KMS-11 (cell line): ENCODE results near the gene CCM2L.

ENCODE experiments used
- H2AFZ ChIP-seq: fragments of 200-600 bp; sonication (generic); 2 replicates; pipeline ENCODE4 v1.6.1; 2016; ENCODE audit warnings: antibody characterized with exemption, mixed run types, low read depth
- H3K27ac ChIP-seq: fragments of 200-600 bp; sonication (generic); 2 replicates; pipeline ENCODE4 v1.6.1; 2016; ENCODE audit warnings: mild to moderate bottlenecking, mixed run types
- H3K27me3 ChIP-seq: fragments of 200-600 bp; sonication (generic); 2 replicates; pipeline ENCODE4 v1.6.1; 2017; ENCODE audit warnings: mild to moderate bottlenecking, low read depth, mixed run types, moderate library complexity; ENCODE audit not compliant: insufficient read depth
- H3K36me3 ChIP-seq: fragments of 200-600 bp; sonication (generic); 2 replicates; pipeline ENCODE4 v1.6.1; 2017; ENCODE audit warnings: mild to moderate bottlenecking, mixed run types; ENCODE audit not compliant: insufficient read depth
- H3K4me1 ChIP-seq: fragments of 200-600 bp; sonication (generic); 2 replicates; pipeline ENCODE4 v1.6.1; 2016; ENCODE audit warnings: mild to moderate bottlenecking, low read depth, mixed run types; ENCODE audit not compliant: poor library complexity, severe bottlenecking
- H3K4me2 ChIP-seq: fragments of 200-600 bp; sonication (generic); 2 replicates; pipeline ENCODE4 v1.7.0; 2016; ENCODE audit warnings: mild to moderate bottlenecking, mixed run types
- H3K4me3 ChIP-seq: fragments of 200-600 bp; sonication (generic); IDR thresholded peaks from 2 replicates; pipeline ENCODE4 v1.6.1; 2017; ENCODE audit warnings: low read depth, low read length, mixed read lengths; ENCODE audit not compliant: insufficient read depth
- H3K79me2 ChIP-seq: fragments of 200-600 bp; sonication (generic); 2 replicates; pipeline ENCODE4 v1.6.1; 2016; ENCODE audit warnings: low read depth, mixed run types; ENCODE audit not compliant: insufficient read depth
- H3K9ac ChIP-seq: fragments of 200-600 bp; sonication (generic); 2 replicates; pipeline ENCODE4 v1.6.1; 2016; ENCODE audit warnings: mild to moderate bottlenecking, mixed run types
- H4K20me1 ChIP-seq: fragments of 200-600 bp; sonication (generic); 2 replicates; pipeline ENCODE4 v1.6.1; 2016; ENCODE audit warnings: mild to moderate bottlenecking, mixed run types; ENCODE audit not compliant: insufficient read depth
- TF ChIP-seq, protein P1 (sequence below): fragments of 200-600 bp; sonication (generic); conservative IDR thresholded peaks from 2 replicates; pipeline ENCODE4 v1.6.1; 2017; ENCODE audit warnings: low read depth, mild to moderate bottlenecking, antibody characterized with exemption, low read length, moderate library complexity, mixed read lengths

CCM2L gene

DNA sequence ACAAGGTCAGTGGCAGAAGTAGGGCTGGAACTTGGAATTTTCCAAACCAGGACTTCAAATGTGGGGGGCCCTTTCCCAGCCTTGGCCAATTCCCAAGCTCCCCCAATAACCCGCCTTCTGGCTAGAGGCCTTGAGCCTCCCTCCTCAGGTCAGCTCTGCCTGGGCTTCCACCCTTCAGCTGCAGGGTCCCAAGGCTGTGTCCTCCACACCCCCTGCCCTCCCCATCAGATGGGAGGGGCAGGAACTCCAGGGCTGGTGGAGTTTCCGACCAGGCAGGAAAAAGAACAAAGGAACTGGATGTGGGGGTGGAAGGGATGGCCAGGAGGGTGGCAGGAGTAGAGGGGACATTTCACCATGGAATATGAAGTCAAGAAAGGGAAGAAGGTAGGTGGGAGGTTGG lies at the start of gene CCM2L:
TSS of gene CCM2L (plus strand) at position 338 of the 400 bp plus-strand sequence. CDS start at position 355, 17 bp downstream.
- no peak within 1 kb of the TSS for H3K4me2 ChIP-seq

DNA sequence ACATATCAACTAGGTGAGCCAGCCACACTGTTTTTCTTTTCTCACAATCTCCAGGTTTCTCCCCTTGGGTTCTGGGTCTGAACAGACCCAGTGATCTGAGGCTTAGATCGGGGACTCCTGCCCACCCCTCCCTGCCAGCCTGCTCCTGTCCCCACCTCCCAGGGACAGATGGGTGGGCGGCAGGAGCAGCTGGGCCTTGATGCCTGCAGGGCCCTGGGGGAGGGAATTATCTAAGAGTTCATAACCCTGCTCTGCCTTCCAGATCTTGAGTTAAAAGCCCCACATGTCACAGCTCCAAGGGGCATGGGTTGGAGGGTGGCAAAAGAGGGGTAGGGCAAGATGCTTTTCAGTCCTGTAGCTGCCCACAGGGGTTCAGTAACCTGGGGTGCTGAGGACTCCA lies 47.5 kb upstream of the CCM2L start:
- Histone ChIP-seq H3K79me2 (no peaks in the 10 kb centered on the region), H3K4me2 (no peak overlapping the region), H2AFZ (no peak overlapping the region), H3K4me1 (no peaks in the 10 kb centered on the region), H4K20me1 (no peaks in the 10 kb centered on the region), H3K4me3 (no peak overlapping the region), H3K9ac (no peak overlapping the region), H3K27ac (no peak overlapping the region), H3K36me3 (no peaks in the 10 kb centered on the region), H3K27me3 (peaks cover 96% of the 10 kb centered on the region)
- TF ChIP-seq, protein P1, sequence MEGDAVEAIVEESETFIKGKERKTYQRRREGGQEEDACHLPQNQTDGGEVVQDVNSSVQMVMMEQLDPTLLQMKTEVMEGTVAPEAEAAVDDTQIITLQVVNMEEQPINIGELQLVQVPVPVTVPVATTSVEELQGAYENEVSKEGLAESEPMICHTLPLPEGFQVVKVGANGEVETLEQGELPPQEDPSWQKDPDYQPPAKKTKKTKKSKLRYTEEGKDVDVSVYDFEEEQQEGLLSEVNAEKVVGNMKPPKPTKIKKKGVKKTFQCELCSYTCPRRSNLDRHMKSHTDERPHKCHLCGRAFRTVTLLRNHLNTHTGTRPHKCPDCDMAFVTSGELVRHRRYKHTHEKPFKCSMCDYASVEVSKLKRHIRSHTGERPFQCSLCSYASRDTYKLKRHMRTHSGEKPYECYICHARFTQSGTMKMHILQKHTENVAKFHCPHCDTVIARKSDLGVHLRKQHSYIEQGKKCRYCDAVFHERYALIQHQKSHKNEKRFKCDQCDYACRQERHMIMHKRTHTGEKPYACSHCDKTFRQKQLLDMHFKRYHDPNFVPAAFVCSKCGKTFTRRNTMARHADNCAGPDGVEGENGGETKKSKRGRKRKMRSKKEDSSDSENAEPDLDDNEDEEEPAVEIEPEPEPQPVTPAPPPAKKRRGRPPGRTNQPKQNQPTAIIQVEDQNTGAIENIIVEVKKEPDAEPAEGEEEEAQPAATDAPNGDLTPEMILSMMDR, result no peak

More for the DNA sequence above, at the start of gene CCM2L:
- H4K20me1 ChIP-seq, result no peaks in the 10 kb centered on the region
- H3K27ac ChIP-seq, result no peak within 1 kb of the TSS
- H3K36me3 ChIP-seq, result no peaks in the 10 kb centered on the region
- no peaks in the 10 kb centered on the region for H3K79me2 ChIP-seq
- H3K9ac ChIP-seq, result no peak within 1 kb of the TSS
- H3K4me3 ChIP-seq, result no peak within 1 kb of the TSS
- no peak within 1 kb of the TSS for H2AFZ ChIP-seq
- TF ChIP-seq, protein P1, result no peak
- H3K27me3 ChIP-seq, result peaks cover 59% of the 10 kb centered on the region
- H3K4me1 ChIP-seq, result no peaks in the 10 kb centered on the region

DNA sequence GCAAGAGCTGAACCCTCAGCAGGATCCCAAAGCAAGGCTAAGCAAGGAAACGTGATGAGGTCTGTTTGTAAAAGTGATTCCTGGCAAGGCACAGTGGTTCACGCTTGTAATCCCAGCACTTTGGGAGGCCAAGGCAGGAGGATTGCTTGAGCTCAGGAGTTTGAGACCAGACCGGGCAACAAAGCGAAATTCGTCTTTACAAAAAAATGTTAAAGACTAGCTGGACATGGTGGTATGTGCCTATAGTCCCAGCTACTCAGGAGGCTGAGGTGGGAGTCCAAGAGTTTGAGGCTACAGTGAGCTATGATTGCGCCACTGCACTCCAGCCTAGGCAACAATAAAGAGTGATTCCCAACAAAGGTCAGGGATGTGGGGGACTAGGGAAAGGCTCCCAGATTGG lies 46.3 kb upstream of the CCM2L start:
- no peaks in the 10 kb centered on the region for H3K4me1 ChIP-seq
- no peak overlapping the region for H3K4me3 ChIP-seq
- no peaks in the 10 kb centered on the region for H3K36me3 ChIP-seq
- no peaks in the 10 kb centered on the region for H3K79me2 ChIP-seq
- H3K4me2 ChIP-seq, result no peak overlapping the region
- H2AFZ ChIP-seq, result no peak overlapping the region
- H3K27me3 ChIP-seq, result peaks cover 89% of the 10 kb centered on the region
- no peaks in the 10 kb centered on the region for H4K20me1 ChIP-seq
- H3K27ac ChIP-seq, result no peak overlapping the region
- H3K9ac ChIP-seq, result no peak overlapping the region
- TF ChIP-seq, protein P1, result no peak

DNA sequence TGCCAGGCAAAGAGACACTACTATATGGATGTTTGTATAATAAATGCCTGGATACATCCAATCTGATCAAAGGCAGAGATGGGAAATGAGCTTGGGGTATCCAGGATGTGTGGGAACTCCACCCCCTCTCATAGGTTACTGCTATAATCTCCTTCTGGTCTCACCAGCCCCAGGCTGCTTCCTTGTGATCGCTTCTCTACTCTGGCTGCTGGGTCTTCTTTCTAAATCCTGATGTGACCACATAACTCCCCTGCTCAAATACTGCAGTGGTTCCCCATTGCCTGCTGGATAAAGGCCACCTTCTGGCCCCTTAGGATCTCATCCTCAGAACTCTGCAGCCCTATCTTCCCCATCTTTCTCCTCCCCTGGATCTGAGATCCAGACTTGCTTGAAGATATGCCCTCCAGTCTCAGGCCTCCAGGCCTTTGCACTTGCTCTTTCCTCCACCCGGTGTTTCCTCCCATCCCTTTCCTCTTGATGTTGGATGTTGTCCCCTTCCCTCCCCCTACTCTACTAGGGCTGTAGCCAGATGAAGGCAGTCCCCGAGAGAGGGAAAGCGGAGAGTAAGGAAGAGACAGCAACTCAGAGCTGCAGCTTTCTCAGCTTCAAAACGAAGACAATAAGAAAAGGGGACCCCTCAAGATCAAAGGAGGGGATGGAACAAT lies 43.1 kb upstream of the CCM2L start:
- Histone ChIP-seq H3K79me2 (no peaks in the 10 kb centered on the region), H4K20me1 (no peaks in the 10 kb centered on the region), H3K36me3 (no peaks in the 10 kb centered on the region), H3K4me2 (no peak overlapping the region), H3K27ac (no peak overlapping the region), H3K9ac (no peak overlapping the region), H3K27me3 (peaks cover 90% of the 10 kb centered on the region), H3K4me1 (no peaks in the 10 kb centered on the region), H2AFZ (no peak overlapping the region), H3K4me3 (no peak overlapping the region)
- TF ChIP-seq, protein P1, result no peak
